ENCODE results near the gene MYLK.

GRCh38 chr3:123606527-123606926 lies 277.6 kb downstream of the MYLK start:
- TF ChIP-seq, protein P1, sequence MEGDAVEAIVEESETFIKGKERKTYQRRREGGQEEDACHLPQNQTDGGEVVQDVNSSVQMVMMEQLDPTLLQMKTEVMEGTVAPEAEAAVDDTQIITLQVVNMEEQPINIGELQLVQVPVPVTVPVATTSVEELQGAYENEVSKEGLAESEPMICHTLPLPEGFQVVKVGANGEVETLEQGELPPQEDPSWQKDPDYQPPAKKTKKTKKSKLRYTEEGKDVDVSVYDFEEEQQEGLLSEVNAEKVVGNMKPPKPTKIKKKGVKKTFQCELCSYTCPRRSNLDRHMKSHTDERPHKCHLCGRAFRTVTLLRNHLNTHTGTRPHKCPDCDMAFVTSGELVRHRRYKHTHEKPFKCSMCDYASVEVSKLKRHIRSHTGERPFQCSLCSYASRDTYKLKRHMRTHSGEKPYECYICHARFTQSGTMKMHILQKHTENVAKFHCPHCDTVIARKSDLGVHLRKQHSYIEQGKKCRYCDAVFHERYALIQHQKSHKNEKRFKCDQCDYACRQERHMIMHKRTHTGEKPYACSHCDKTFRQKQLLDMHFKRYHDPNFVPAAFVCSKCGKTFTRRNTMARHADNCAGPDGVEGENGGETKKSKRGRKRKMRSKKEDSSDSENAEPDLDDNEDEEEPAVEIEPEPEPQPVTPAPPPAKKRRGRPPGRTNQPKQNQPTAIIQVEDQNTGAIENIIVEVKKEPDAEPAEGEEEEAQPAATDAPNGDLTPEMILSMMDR (IDR thresholded peaks at IDR 0.05 in 2 of 3, conservative IDR thresholded peaks at IDR 0.05 in 1 of 3; ENCODE audit: insufficient read depth in 2 of 3, low read depth in 1 of 3, low read length in 3 of 3): no peak
- TF ChIP-seq, protein P2, sequence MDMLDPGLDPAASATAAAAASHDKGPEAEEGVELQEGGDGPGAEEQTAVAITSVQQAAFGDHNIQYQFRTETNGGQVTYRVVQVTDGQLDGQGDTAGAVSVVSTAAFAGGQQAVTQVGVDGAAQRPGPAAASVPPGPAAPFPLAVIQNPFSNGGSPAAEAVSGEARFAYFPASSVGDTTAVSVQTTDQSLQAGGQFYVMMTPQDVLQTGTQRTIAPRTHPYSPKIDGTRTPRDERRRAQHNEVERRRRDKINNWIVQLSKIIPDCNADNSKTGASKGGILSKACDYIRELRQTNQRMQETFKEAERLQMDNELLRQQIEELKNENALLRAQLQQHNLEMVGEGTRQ (CRISPR knock-in tag; IDR thresholded peaks at IDR 0.05): no peak
- TF ChIP-seq ZNF124 (CRISPR knock-in tag; IDR thresholded peaks at IDR 0.05) (no peak), NCOA1 (IDR thresholded peaks at IDR 0.05; ENCODE audit: low read depth) (no peak), U2AF1 (optimal IDR thresholded peaks at IDR 0.05; ENCODE audit: low read depth, low read length) (no peak), SIN3A (IDR thresholded peaks at IDR 0.05; ENCODE audit: borderline replicate concordance in 2 of 2, control insufficient read depth in 1 of 2, low read depth in 2 of 2, low read length in 2 of 2) (no peak), KDM1A (IDR thresholded peaks at IDR 0.05) (no peak), YY1 (IDR thresholded peaks at IDR 0.05; ENCODE audit: borderline replicate concordance in 1 of 3, control insufficient read depth in 1 of 3, extremely low read depth in 1 of 3, insufficient read depth in 3 of 3, insufficient read length in 1 of 3, insufficient replicate concordance in 2 of 3, low read depth in 1 of 3, low read length in 2 of 3) (no peak), POLR2A (conservative IDR thresholded peaks at IDR 0.05) (no peak), CBX1 (IDR thresholded peaks at IDR 0.05; ENCODE audit: low read depth) (no peak), NR1H2 (CRISPR knock-in tag; IDR thresholded peaks at IDR 0.05) (no peak), MYBL2 (IDR thresholded peaks at IDR 0.05; ENCODE audit: low read depth) (no peak), MYBL2 (CRISPR knock-in tag; IDR thresholded peaks at IDR 0.05; ENCODE audit: borderline replicate concordance) (no peak)
- TF ChIP-seq, protein P3, sequence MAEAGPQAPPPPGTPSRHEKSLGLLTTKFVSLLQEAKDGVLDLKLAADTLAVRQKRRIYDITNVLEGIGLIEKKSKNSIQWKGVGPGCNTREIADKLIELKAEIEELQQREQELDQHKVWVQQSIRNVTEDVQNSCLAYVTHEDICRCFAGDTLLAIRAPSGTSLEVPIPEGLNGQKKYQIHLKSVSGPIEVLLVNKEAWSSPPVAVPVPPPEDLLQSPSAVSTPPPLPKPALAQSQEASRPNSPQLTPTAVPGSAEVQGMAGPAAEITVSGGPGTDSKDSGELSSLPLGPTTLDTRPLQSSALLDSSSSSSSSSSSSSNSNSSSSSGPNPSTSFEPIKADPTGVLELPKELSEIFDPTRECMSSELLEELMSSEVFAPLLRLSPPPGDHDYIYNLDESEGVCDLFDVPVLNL (CRISPR knock-in tag; IDR thresholded peaks at IDR 0.05; ENCODE audit: low read depth): no peak

Data from K562 (cell line).